HG03280 (cell line): Measurements from ENCODE around the gene DLG1.
"Not testable (repeated sequence)": the region's sequence is repeated elsewhere in the genome, so short reads cannot be mapped to it uniquely, and the experiment has no call there.

Experiments
- ATAC-seq: cut with Tn5 transposase; IDR thresholded peaks from one replicate; pipeline ENCODE4 v1.9.1; 2021; ENCODE audit warnings: mild to moderate bottlenecking, moderate library complexity; ENCODE audit not compliant: unreplicated experiment

The DLG1 gene

DNA sequence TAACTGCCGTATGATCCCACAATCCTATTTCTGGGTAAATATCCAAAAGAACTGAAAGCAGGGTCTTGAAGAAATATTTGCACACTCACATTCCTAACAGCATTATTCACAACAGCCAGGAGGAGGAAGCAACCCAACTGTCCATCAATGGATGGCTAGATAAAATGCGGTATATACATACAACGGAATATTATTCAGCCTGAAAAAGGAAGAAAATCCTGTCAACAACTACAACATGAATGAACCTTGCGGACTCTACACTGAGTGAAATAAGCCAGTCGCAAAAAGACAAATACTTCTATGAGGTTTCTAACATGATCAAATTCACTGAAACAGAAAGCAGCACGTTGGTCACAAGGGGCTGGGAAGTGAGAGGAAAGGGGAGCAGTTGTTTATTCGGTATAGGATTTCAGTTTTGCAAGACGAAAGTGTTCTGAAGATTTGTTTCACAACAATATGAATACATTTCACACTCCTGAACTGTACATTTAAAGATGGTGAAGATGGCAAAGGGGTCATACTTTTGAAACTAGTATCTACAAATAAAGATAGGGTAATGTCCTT is 6.2 kb downstream of the DLG1 start:
- no peak for ATAC-seq

- no peak for ATAC-seq
Measured at GRCh38 chr3:197289726-197290125, 8.7 kb downstream of the DLG1 start.

- ATAC-seq: no peak
Measured at GRCh38 chr3:197286678-197287077, 11.7 kb downstream of the DLG1 start.

- ATAC-seq: no peak
Measured at GRCh38 chr3:197285557-197285956, 12.9 kb downstream of the DLG1 start.

DNA sequence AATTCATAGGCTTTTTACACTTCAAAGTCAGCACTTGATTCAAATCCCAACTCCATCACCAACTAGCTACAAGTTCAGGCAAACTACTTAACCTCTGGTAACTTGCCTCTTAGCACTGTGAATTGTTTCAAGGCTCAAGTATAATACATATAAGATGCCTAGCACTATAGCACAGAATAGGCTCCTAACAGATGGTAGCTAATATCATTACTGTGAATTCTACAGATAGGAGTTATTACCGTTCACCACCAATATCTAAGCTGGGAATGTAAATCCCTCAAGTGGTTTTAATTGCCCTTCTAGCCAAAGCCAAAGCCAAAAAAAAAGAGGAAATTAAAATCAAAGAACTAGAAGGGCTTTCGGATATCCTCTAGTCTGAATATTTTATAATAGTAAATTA is 15.4 kb downstream of the DLG1 start:
- no peak for ATAC-seq

DNA sequence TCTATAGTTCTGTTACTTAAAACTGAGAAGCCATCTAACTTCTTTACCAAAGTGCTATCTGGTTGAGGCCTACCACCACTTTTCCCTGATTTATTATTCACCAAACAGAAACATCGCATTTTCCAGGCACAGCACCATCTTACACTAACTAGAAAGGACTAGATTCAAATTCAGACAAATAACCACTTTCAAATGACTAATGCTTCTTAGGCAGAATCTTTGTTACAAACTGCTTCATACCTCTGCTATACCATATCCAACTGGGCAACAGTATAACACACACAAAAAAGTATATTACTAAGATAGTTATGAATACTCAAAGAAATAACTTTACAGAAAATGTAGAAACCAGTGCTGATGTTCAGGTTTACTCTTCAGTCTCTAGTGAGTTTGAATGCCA is 16.6 kb downstream of the DLG1 start:
- ATAC-seq: no peak

DNA sequence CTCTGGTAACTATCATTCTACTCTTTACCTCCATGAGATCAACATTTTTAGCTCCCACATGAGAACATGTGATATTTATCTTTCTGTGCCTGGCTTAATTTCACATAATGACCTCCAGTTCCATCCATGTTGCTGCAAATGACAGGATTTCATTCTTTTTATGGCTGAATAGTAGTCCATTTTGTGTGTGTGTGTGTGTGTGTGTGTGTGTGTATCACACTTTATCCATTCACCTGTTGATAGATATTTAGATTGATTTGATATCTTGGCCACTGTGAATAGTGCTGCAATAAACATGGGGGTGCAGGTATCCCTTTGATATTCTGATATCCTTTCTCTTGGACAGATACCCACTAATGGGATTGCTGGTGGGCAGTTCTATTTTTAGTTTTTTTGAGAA is 18.3 kb downstream of the DLG1 start:
- no peak for ATAC-seq

DNA sequence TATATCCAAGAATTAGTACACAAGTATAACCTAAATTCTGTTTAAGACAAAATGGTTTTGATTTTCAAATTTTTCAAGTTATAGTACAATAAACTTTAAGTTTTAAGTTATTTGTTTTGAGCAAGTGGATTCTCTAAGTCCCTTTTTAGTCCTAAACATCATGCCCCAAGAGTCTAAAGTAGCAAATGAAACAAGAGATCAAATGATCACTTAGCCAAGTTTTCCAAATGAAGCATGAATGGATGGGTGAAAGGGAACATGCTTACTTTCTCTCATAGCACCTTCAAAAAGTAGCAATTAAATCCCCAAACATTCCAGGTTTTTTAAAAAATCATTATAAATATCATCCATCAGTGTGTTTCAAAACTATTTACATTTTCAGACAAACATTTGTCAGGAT is 19.5 kb downstream of the DLG1 start:
- ATAC-seq: no peak

DNA sequence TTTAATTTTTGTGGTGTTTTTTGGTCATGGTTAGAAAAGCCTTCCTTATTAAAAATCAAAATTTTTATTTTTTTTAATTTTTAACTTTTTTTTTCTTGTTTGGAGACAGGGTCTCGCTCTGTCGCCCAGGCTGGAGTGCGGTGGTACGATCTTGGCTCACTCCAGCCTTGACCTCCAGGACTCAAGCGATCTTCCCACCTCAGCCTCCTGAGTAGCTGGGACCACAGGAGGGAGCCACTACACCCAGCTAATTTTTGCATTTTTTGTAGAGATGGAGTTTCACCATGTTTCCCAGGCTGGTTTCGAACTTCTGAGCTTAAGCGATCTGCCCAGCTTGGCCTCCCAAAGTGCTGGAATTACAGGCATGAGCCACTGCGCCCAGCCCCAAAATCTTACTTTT is 21.6 kb downstream of the DLG1 start:
- not testable (repeated sequence) for ATAC-seq

GRCh38 chr3:197270558-197271317 is 27.7 kb downstream of the DLG1 start:
- no peak for ATAC-seq

DNA sequence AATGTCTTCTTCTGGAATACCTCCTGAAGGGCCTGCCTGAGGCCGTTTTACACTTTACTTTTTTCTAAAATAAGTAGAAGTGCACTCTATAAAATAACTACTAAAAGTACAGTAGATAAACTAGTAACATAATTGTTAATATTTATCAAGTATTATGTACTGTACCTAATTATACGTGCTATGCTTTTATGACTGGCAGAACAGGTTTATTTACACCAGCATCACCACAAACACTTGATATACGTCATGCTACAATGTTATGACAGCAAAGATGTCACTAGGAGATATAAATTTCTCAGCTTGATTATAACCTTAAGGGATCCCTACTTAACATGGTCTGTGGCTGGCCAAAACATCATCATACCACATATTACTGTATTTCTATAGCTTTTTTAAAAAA is 29.4 kb downstream of the DLG1 start:
- ATAC-seq: no peak

- no peak for ATAC-seq
Measured at GRCh38 chr3:197268294-197268693, 30.1 kb downstream of the DLG1 start.

DNA sequence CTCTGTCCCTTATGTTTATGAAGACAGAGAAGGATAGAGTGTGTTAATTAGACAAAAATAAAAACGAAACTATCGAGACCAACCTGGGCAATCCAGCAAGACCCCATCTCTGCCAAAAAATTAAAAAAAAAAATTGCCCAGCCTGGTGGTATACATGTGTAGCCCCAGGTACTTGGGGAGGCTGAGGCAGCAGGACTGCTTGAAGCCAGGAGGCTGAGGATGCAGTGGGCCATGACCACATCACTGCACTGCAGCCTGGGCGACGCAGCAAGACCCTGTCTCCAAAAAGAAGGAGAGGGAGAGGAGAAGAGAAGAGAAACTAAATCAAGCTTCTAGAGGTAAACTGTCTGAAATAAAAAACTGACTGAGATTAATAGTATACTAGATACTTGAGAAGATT is 32.1 kb downstream of the DLG1 start:
- no peak for ATAC-seq

GRCh38 chr3:197262709-197263108 is 35.7 kb downstream of the DLG1 start:
- no peak for ATAC-seq

DNA sequence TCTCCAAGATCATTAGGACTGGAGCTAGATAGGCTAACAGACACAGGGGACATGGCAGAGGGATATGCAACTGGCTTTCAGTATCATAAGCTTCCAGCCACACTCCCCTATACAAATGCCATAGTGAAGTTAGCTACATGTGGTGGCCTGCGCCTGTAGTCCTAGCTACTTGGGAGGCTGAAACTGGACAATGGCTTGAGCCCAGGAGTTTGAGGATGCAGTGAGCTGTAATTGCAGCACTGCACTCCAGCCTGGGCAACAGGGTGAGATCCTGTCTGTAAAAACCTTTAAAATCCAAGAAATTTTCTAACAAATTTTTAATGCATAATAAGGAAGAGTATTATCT is 37.3 kb downstream of the DLG1 start:
- ATAC-seq: no peak

GRCh38 chr3:197260491-197261163 is 37.8 kb downstream of the DLG1 start:
- no peak for ATAC-seq

DNA sequence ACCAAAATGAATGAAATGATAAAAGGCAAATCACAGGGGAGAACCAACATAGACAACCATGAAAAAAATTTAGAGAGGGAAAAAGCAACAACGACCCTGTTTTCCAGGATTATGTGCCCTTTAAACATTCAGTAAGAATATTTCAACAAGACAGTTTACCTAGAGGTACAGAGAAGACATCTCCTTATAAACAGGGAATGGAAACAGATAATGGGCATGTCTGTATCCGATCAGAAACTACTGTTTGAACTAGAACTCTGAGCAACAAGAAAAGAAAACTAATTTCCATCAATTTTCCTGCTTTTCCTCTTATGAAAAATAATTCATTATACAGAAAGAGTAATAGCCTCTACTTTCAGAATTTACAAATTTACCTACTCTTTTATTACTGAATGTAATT is 39.3 kb downstream of the DLG1 start:
- no peak for ATAC-seq

DNA sequence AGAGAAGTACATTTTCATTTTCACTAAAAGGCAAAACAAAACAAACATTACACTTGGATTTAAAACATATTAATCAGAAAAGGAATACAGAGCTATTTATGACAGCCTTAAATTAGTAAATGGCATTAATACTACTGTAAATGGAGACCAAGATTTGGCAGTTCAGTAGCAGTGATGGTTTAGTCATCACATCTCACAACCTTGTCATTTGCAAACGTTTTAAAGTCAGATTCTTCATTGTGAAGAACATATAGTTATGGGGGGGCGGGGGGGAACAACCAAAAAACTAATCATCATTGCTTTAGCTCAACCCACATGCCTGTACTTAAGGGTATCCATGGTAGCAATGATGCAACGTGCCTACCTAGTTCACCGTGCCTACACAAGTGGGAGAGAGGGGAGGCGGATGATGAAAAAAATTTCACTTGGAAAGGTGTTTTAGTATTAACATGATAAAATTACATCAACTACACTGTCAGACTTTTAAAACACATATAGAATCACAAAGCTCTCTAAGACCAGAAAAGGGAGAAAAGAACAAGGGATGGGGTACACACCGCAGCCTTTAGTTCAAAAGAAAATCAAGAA is 40.1 kb downstream of the DLG1 start:
- ATAC-seq: no peak

DNA sequence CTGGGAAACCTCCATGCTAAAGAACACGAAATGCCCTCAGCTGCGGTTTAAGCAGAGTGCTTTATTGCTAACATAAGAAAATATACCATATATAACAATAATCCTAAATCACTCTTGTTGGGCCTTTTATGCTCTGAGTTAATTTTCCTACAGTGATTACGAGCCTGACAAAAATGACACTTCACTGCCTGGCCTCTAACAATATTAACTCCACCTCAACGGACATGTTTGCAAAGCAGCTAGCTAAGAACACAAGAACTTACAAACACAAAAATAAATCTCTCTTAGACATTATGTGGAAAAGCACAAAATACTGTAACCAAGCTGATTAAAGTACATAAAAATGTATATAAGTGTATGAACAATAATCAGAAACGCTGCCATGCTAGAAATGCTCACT is 40.7 kb downstream of the DLG1 start:
- ATAC-seq: no peak

GRCh38 chr3:197256836-197257444 is 41.5 kb downstream of the DLG1 start:
- ATAC-seq: no peak

GRCh38 chr3:197256104-197256503 is 42.3 kb downstream of the DLG1 start:
- no peak for ATAC-seq
